Cardiac septum (tissue), 1 donor: Measurements from ENCODE around the gene AP5Z1. TPM values are rescaled to one million over a fixed set of nuclear protein-coding genes. Genes with fewer than 3 reads are reported as not detected.

Experiments
- DNase-seq: peaks from one replicate; pipeline ENCODE4 v3.0.0-alpha.2; 2020; ENCODE audit warnings: low spot score
- intact Hi-C: fragments of 100-400 bp; cut with DNase I; formaldehyde crosslinking; loops from one replicate; pipeline ENCODE4 v1.14.0; 2022
- total RNA-seq: library from RNA; stranded (reverse); fragmentation: NEBNext Ultra II Directional; extraction: Animal tissue kit (Norgen Biotek cat#: 25700); gene quantifications from one replicate; pipeline ENCODE4 v1.2.1, GENCODE V29; 2021
- donor health status: DM: no; HTN: no; CAD: no.

AP5Z1 gene
- total RNA-seq, 1 donor from 2014 or later = 15.9 TPM

GRCh38 chr7:4814433-4814832, 39.0 kb downstream of the AP5Z1 start:
- no peak for DNase-seq
- intact Hi-C loops = no loop called here

DNA sequence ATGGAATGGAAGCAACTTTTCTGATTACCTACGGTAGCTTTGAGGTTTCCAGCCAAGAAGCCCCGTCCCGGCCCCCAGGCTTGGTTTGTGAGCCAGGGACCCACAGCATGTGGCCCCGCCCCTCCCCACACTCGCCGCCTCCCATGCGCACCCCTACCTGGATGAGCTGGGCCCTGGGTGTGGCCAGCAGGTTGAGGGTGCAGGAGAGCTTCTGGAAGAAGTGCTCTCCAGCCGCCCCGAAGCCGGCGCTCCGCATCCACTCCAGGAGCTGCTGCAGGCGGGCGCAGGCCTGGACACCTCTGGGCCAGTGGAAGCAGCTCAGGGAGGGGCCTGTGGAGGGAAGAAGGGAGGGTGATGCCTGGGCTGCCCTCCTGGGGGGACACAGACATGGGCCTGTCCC, 39.7 kb downstream of the AP5Z1 start:
- intact Hi-C loops = no loop called here
- DNase-seq = no peak

GRCh38 chr7:4815609-4816418, 40.4 kb downstream of the AP5Z1 start:
- no peak for DNase-seq
- intact Hi-C loops = no loop called here

GRCh38 chr7:4816419-4817080, 41.1 kb downstream of the AP5Z1 start:
- intact Hi-C loops = no loop called here
- no peak for DNase-seq

DNA sequence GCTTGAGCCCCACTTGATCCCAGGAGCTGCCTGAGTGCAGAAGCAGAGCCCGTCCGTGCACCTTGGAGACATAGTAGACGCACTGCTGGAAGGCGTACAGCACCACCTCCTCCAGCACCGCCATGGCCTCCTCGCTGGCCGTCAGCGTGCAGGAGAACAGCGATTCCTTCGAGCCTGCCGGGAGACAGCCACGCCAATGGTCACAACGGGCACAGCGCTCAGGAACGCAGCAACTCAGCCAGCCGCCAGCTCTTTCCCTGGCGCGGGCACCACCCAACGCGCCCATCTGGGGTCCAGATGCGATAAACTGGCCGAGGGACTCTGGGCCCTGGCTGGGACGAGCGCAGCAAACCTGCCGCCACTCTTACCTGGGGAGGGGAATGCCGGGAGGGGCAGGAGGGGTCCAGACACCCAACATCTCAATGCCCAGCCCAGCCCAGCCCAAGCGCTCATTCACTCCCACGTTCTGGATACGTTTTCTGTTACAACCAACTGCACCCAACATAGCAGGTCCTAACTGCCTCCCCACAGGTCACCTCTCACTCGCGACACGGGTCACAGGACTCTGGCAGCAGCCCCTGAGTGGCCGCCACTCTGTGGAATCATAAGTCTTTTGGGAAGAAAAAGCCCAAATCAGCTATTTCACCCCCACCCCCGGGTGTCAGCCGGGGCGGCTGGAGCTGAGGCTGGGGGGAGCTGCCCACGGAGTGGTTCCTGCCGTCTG, 41.9 kb downstream of the AP5Z1 start:
- DNase-seq = no peak

GRCh38 chr7:4818000-4818794, 42.8 kb downstream of the AP5Z1 start:
- intact Hi-C loops = no loop called here
- no peak for DNase-seq

More for the DNA sequence above, 41.9 kb downstream of the AP5Z1 start:
- intact Hi-C loops = no loop called here

DNA sequence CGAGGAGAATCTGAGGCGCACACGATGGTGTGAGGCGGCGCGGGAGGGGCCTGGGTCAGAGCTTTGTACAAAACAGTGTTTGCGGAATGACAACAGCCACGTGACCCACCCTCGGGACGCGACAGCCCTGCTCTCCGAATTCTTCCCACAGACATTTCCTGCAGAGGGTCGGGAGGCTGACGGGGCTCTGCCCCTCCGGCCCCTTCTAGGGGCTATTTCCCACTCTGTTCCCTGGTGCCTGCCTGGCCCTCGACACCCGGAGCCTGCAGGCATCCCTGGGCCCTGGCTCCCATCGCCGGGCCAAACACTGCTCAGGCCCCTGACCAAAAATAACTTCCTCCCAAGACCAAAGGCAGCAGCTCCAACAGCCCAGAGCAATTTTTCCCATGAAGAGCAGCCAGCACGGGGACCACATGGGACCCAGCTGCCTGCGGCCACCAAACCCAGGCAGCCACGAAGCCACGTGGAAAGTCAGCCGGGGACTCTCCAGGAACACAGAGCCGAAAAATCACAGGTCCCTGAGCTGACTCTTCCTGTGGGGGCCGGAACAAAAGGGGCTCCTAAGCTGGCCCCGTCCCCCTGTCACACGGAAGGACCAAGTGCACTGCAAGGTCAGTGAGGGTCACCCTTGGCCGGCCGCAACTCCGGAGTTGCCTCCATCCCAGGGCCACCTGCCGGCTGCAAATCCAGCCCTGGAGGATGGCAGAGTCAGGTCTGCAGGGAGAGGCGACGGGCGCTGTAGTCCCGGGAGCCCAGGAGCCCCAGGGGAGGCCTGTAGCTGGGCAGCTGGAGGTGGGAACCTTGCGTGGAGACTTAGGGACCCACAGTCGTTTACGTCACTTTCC, 44.4 kb downstream of the AP5Z1 start:
- DNase-seq = no peak
- intact Hi-C loops = no loop called here

GRCh38 chr7:4820405-4820966, 45.1 kb downstream of the AP5Z1 start:
- DNase-seq = no peak
- intact Hi-C loops = no loop called here

- intact Hi-C loops = no loop called here
- no peak for DNase-seq
Observed at GRCh38 chr7:4820967-4821471, 45.6 kb downstream of the AP5Z1 start.

- intact Hi-C loops = no loop called here
- DNase-seq = no peak
Observed at GRCh38 chr7:4822677-4823076, 47.3 kb downstream of the AP5Z1 start.

- no peak for DNase-seq
- intact Hi-C loops = no loop called here
Observed at GRCh38 chr7:4823441-4824119, 48.2 kb downstream of the AP5Z1 start.

- intact Hi-C loops = no loop called here
- no peak for DNase-seq
Observed at GRCh38 chr7:4824120-4824775, 48.8 kb downstream of the AP5Z1 start.

DNA sequence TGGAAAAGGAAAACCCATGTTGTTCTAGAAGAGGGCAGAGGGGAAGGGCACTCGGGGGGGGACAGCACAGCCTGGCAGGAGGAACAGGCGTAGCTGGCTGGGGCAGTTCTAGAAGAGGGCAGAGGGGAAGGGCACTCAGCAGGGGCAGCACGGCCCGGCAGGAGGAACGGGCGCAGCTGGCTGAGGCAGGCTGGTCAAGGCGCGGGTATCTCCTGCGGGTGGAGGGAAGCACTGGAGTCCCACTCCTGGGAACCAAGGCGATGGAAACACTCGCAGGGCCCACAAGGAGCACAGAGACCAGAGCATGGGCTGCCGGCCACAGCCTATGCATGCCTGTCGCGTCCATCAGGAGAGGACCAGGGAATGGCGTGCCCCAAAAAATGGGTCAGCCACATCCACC, 49.7 kb downstream of the AP5Z1 start:
- intact Hi-C loops = no loop called here
- DNase-seq = no peak

DNA sequence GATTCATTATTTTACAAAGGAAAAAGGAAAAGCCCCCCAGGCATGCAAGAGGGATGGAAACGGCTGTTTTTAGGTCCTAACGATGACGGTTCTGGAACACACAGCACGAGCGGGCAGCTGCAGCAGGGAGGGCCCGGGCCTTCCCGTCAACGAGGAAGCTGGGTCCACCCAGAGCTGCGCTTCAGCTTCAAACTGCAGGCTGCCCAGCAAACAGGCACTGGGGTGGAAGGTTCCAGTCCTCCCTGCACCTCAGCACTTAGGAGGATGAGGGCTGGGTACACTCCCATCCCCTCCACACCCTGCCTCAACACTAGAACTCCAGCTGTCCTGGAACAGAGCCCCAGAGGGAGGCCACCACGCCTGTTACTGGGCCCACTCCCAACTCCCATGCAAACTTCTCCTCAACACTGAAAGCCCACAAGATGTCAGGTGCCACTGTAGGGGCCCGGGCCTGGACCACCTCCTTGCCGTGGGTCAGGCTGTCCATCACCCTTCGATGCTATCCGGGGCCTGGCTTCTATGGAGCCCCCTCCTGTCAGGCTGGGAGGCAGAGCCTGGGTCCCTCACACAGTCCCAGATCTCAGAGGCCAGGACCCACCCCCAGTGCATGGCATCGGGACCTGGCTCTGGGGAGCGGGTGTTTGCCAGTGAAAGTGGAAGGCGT, 53.4 kb downstream of the AP5Z1 start:
- intact Hi-C loops = no loop called here

GRCh38 chr7:4830176-4830575, 54.8 kb downstream of the AP5Z1 start:
- intact Hi-C loops = no loop called here
- no peak for DNase-seq

More for the DNA sequence above, 53.4 kb downstream of the AP5Z1 start:
- DNase-seq = no peak

- DNase-seq = no peak
Observed at GRCh38 chr7:4831723-4832495, 56.5 kb downstream of the AP5Z1 start.

More at GRCh38 chr7:4831723-4832495, 56.5 kb downstream of the AP5Z1 start:
- intact Hi-C loops = no loop called here
